Astrocyte of the cerebellum (primary cell): ENCODE measurements around the gene PTGR1.

Source experiments
- DNase-seq: peaks from one replicate; pipeline ENCODE4 v3.0.0-alpha.2; 2011; ENCODE audit warnings: low read depth
- H3K4me3 ChIP-seq: 2 replicates; pipeline ENCODE4 v1.5.1; 2011; ENCODE audit warnings: mild to moderate bottlenecking, low read depth, low read length, moderate library complexity
- CTCF ChIP-seq: IDR thresholded peaks from 2 replicates; pipeline ENCODE4 v1.5.1; 2012; ENCODE audit warnings: low read length, low read depth, moderate library complexity, mild to moderate bottlenecking; ENCODE audit errors: missing control alignments
- in situ Hi-C: cut with HindIII; loops from 2 replicates; pipeline ENCODE4 v1.10.0; 2017; ENCODE audit warnings: low sequenced_read_pairs

The PTGR1 gene

GRCh38 chr9:111525056-111525977 lies 74.1 kb downstream of the PTGR1 start, which contains the start of gene ZNF483:
TSS of gene ZNF483 (plus strand) at chr9:111525179. CDS start at chr9:111527396, 2,217 bp downstream.
- TF ChIP-seq CTCF, result no peak
- in situ Hi-C loops, result no loop called here
- peak; percentile 48 for DNase-seq
- peak within 1 kb of the TSS; percentile 79 for H3K4me3 ChIP-seq

GRCh38 chr9:111524731-111525055 lies 74.8 kb downstream of the PTGR1 start:
- no peak for DNase-seq
- no peak for TF ChIP-seq CTCF
- peak overlapping the region; percentile 79 for H3K4me3 ChIP-seq
- in situ Hi-C loops, result no loop called here

- no peak for DNase-seq
- H3K4me3 ChIP-seq, result no peak overlapping the region
- no peak for TF ChIP-seq CTCF
- in situ Hi-C loops, result loop anchor here (5.0 kb wide), 2 partner anchors 64 to 66 kb away; no protein-coding TSS in a partner anchor
Measured at GRCh38 chr9:111516061-111516465, 83.4 kb downstream of the PTGR1 start.

GRCh38 chr9:111514967-111515366 lies 84.5 kb downstream of the PTGR1 start:
- no peak overlapping the region for H3K4me3 ChIP-seq
- in situ Hi-C loops, result loop anchor here (5.0 kb wide), 2 partner anchors 63 to 67 kb away; no protein-coding TSS in a partner anchor
- no peak for DNase-seq
- no peak for TF ChIP-seq CTCF
